Head of caudate nucleus (tissue), 42 donors: ENCODE results near the gene CRACR2A.

Source experiments
- DNase-seq, 42 donors: peaks; one replicate each; pipeline versions ENCODE4 v3.0.0 to v3.0.0-alpha.2; 2020 to 2021; ENCODE audit warnings: mixed read lengths in 7 of 42
- intact Hi-C: fragments of 100-400 bp; cut with DNase I; formaldehyde crosslinking; loops from one replicate; pipeline ENCODE4 v1.15.0; 2022

Gene CRACR2A

GRCh38 chr12:3632256-3632655 lies 120.7 kb downstream of the CRACR2A start:
- peak in 1 of 42 donors; percentile 7 for DNase-seq
- intact Hi-C loops, result no loop called here

GRCh38 chr12:3631759-3632158 lies 121.2 kb downstream of the CRACR2A start:
- intact Hi-C loops, result no loop called here
- no peak for DNase-seq

GRCh38 chr12:3631272-3631637 lies 121.7 kb downstream of the CRACR2A start:
- no peak for DNase-seq
- intact Hi-C loops, result no loop called here

GRCh38 chr12:3630621-3631271 lies 122.2 kb downstream of the CRACR2A start:
- DNase-seq, result peak in 1 of 42 donors; percentile 34
- intact Hi-C loops, result no loop called here

- intact Hi-C loops, result no loop called here
- DNase-seq, result peak in 1 of 42 donors; percentile 12
Measured at GRCh38 chr12:3630111-3630510, 122.8 kb downstream of the CRACR2A start.

- intact Hi-C loops, result no loop called here
- peak in 2 of 42 donors; percentile 22 to 34 for DNase-seq
Measured at GRCh38 chr12:3629057-3629830, 123.7 kb downstream of the CRACR2A start.

GRCh38 chr12:3628629-3629028 lies 124.3 kb downstream of the CRACR2A start:
- peak in 2 of 42 donors; percentile 7 to 18 for DNase-seq
- intact Hi-C loops, result no loop called here

GRCh38 chr12:3627336-3627735 lies 125.6 kb downstream of the CRACR2A start:
- no peak for DNase-seq
- intact Hi-C loops, result no loop called here

- intact Hi-C loops, result no loop called here
- peak in 9 of 42 donors; percentile 22 to 72 (median 56) for DNase-seq
Measured at GRCh38 chr12:3624273-3624672, 128.6 kb downstream of the CRACR2A start.

GRCh38 chr12:3622822-3623690 lies 129.9 kb downstream of the CRACR2A start:
- intact Hi-C loops, result no loop called here
- peak in 22 of 42 donors; percentile 21 to 80 (median 57) for DNase-seq

GRCh38 chr12:3622021-3622821 lies 130.7 kb downstream of the CRACR2A start:
- peak in 14 of 42 donors; percentile 34 to 75 (median 55) for DNase-seq
- intact Hi-C loops, result no loop called here

GRCh38 chr12:3620856-3621255 lies 132.1 kb downstream of the CRACR2A start:
- peak in 2 of 42 donors; percentile 1 to 5 for DNase-seq
- intact Hi-C loops, result no loop called here

GRCh38 chr12:3617565-3617964 lies 135.3 kb downstream of the CRACR2A start:
- intact Hi-C loops, result no loop called here
- peak in 2 of 42 donors; percentile 0 to 15 for DNase-seq

GRCh38 chr12:3615862-3616261 lies 137.0 kb downstream of the CRACR2A start:
- peak in 7 of 42 donors; percentile 26 to 75 (median 44) for DNase-seq
- intact Hi-C loops, result no loop called here

GRCh38 chr12:3614806-3615466 lies 138.0 kb downstream of the CRACR2A start:
- intact Hi-C loops, result no loop called here
- peak in 27 of 42 donors; percentile 28 to 82 (median 50) for DNase-seq

GRCh38 chr12:3613641-3614395 lies 139.1 kb downstream of the CRACR2A start:
- intact Hi-C loops, result no loop called here
- DNase-seq, result no peak

GRCh38 chr12:3611860-3612703 lies 140.8 kb downstream of the CRACR2A start:
- intact Hi-C loops, result no loop called here
- no peak for DNase-seq
